ENCODE results near the gene DPEP1.
A peak's percentile ranks its signal among the peaks of the same experiment; 100 is the strongest.
"Not testable (repeated sequence)": the region's sequence is repeated elsewhere in the genome, so short reads cannot be mapped to it uniquely, and the experiment has no call there.

The DPEP1 gene

DNA sequence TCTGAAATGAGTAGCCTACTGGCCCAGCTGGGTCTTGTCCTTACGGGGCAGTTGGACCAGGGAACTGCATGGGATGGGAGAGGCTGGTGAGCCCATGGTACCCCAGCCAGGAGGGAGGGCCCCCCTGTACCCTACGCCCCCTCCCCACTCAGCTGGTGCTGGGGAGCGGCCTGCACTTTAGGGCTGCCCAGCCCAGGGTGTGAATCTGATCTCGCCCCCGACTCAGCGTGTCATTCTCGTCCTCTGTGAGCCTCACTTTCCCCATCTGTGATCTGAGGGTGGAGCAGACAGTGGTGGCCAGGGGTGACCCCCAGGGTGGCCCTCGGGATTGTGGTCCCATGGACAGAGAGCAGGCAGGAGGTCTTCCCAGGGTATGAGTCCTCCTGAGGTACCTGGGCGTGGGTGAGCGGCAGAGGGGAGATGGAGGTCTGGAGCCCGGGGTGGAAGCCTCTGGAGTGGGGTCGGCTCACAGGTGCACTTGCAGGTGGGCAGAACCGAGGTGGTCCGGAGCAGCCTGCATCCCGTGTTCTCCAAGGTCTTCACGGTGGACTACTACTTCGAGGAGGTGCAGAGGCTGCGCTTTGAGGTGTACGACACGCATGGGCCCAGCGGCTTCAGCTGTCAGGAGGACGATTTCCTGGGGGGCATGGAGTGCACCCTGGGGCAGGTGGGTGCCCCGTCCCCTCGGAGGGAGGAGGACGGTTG, 36.2 kb upstream of the DPEP1 start:
- DNase-seq = no peak

DNA sequence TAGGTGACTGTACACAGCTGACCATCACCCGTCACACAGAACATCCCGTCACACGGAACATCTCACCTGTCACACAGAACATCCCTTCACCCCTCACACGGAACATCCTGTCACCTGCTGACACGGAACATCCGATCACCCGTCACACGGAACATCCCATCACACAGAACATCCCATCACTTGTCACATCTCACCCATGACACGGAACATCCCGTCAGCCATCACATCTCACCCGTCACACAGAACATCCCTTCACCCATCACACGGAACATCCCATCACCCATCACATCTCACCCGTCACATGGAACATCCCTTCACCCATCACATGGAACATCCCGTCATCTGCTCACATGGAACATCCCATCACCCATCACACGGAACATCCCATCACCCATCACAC, 34.1 kb upstream of the DPEP1 start:
- DNase-seq = no peak

DNA sequence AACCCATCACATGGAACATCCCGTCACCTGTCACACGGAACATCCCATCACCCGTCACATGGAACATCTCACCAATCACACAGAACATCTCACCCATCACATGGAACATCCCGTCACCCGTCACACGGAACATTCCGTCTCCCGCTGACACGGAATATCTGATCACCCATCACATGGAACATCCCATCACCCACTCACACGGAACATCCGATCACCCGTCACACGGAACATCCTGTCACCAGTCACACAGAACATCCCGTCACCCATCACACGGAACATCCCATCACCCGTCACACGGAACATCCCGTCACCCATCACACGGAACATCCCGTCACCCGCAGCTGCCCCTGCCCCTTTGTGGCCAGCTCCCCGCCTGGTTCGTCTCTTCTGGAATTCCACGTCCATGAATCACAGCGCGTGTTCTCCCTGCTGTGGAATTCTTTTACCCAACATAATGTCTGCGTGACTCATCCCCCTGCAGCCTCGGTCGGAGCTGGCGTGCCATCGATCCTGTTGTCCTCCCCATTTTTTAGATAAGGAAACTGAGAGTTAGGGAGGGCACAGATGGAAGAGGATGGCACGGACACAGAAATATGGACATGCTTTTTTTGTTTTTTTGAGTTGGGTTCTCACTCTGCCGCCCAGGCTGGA, 32.3 kb upstream of the DPEP1 start:
- DNase-seq = no peak

DNA sequence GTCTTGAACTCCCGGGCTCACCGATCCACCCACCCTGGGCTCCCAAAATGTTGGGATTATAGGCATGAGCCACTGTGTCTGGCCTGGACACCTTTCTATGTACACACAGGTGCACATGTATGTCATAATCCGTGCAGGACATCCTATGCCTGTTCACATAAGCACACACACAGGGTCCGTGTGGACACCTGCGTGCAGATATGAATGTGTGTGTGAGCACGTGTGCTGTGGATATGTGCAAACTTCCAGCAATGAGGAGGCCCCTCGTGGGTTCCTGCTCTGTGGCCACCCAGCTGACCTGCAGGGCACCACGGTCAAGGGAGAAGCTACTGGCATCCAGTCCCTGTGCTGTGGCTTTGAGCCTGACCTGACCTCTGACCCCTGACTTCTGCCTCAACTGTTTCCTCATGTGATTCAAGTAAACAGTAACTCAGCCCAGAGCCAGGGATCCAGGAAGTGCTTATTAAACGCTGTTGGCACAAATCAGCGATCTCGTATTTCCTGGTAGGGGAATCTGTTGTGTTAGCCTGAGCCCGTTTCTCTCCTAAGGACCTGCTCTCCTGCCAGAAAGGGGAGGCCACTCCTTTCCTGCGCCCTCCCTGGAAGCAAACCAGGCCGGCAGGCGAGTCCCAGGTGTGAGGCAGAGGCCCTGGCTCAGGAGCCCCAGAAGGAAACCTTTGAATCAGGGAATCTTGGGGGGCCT, 31.4 kb upstream of the DPEP1 start:
- DNase-seq = no peak

- no peak for DNase-seq
Measured at GRCh38 chr16:89582614-89583196, 30.7 kb upstream of the DPEP1 start.

GRCh38 chr16:89583197-89583894, 30.1 kb upstream of the DPEP1 start:
- DNase-seq = no peak

GRCh38 chr16:89583895-89584644, 29.4 kb upstream of the DPEP1 start:
- DNase-seq = no peak

DNA sequence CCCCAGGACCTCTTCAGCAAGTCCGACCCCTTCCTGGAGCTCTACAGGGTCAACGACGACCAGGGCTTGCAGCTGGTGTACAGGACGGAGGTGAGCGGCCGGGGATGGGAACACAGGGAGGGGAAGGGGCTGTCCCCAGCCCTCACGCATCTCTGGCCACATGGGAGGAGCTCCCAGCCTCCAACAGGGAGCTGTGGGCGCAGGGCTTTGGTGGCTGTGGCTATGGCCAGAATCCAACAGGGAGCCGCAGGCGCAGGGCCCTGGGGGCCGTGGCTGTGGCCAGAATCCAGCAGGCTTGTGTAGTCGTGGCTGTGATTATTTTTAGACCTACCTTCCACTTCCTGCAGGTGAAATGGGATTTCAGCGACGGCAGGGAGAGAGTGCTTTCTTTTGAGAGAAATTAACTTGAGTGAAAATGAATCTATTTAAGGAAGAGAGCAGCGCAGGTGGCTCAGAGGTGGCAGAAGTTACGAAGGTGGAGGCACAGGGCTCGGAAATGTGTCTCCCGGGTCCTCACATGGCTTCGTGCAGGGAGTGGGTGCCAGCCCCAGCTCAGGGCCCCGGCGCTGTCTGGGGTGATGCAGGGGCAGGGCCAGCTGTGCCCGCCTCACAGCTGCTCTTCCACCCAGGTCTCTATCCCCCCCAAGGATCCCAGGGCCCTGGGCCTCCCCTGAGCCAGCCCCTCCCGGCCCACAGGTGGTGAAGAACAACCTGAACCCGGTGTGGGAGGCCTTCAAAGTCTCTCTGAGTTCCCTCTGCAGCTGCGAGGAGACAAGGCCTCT, 28.5 kb upstream of the DPEP1 start:
- DNase-seq = no peak

- DNase-seq = no peak
Measured at GRCh38 chr16:89586218-89586617, 27.2 kb upstream of the DPEP1 start.

GRCh38 chr16:89586853-89587252, 26.6 kb upstream of the DPEP1 start:
- peak in 1 of 5 donors; percentile 43 for DNase-seq

GRCh38 chr16:89587676-89588075, 25.8 kb upstream of the DPEP1 start:
- not testable (repeated sequence) for DNase-seq

DNA sequence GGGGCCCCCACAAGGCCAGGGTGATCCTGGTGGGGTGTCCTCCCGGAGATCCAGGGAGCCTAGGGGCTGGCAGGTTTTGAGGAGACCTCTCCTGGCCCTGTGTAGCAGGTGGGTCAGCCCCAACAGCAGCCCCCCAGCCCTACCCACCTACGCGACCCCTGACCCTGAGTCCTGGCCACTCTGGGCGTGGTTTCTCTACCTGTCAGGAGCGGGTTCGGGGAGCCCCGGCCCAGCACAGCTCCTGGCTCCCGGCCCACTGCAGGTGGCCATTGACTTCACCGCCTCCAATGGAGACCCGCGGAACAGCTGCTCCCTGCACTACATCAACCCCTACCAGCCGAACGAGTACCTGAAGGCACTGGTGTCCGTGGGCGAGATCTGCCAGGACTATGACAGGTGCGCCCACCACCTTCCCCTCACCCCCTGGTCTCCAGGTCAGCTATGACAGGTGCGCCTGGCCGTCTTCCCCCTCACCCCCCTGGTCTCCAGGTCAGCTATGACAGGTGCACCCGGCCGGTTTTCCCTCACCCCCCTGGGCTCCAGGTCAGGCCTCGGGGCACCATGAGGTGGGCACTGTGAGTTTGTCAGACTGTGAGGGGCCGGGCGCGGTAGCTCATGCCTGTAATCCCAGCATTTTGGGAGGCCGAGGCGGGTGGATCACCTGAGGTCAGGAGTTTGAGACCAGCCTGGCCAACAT, 24.9 kb upstream of the DPEP1 start:
- DNase-seq = no peak

- DNase-seq = no peak
Measured at GRCh38 chr16:89589241-89589926, 24.1 kb upstream of the DPEP1 start.

DNA sequence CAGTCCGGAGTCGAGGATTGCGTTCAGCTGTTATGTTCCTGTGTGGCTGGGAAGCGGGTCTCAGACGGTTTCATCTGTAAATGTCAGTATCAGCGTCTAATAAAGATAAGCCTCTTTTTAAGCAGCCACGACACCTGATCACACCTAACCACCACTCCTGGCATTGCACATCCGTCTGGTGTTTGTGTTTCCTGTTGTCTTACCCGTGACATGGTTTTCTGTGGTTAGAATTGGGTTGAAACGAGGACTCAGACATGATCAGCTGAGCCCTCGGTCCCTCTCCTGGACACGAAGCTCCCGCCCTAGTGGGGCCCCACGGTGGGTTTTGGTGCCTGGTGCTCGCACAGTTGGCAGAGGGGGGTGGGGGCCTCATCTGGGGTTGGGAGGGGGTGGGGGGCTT, 19.6 kb upstream of the DPEP1 start:
- DNase-seq = peak in 4 of 5 donors; percentile 50 to 74 (median 52)

DNA sequence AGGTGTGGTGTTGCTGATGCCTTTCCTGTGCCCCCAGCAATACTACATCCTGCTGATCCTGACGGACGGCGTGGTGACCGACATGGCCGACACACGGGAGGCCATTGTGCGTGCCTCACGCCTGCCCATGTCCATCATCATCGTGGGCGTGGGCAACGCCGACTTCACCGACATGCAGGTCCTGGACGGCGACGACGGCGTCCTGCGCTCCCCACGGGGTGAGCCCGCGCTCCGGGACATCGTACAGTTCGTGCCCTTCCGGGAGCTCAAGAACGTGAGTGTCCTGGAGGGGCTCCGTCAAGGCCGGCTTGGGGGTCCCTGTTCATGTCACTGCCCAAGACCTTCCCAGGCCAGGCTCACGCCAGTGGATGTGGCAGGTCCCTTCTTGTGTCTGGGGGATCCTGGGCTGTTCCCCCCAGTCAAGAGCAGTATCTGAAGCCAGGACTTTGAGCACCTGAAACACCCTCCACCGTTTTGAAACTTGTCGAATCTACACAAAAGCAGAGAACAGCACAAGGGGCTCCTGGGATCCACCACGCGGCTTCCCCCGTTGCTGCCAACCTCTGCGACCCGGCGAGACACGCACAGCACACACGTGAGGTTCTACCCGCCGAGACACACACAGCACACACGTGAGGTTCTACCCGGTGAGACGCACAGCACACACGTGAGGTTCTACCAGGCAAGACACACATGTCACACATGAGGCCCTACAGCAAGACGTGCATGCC, 17.9 kb upstream of the DPEP1 start:
- no peak for DNase-seq

DNA sequence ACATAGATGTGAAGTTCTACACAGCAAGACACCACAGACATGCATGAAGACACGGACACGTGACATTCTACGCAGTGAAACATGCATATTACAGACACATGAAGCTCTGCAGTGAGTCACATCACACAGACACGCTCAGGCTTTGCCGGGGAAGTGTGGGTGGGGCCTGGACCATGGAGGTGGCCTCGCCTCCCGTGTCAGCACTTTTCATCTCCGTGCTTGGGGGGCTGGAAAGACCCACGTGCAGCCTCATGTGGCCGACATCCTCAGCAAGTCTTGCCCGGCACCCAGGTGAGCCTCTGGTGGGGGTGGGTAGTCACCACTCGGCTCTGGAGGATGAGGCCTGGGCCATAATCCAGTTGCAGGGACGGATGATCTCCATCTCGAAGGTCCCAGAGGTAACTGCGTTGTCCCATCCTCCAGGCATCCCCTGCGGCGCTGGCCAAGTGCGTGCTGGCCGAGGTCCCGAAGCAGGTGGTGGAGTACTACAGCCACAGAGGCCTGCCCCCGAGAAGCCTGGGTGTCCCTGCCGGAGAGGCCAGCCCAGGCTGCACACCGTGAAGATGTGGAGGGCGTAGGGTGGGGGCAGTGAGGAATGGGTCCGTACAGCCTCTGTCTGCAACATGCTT, 17.3 kb upstream of the DPEP1 start:
- DNase-seq = no peak

DNA sequence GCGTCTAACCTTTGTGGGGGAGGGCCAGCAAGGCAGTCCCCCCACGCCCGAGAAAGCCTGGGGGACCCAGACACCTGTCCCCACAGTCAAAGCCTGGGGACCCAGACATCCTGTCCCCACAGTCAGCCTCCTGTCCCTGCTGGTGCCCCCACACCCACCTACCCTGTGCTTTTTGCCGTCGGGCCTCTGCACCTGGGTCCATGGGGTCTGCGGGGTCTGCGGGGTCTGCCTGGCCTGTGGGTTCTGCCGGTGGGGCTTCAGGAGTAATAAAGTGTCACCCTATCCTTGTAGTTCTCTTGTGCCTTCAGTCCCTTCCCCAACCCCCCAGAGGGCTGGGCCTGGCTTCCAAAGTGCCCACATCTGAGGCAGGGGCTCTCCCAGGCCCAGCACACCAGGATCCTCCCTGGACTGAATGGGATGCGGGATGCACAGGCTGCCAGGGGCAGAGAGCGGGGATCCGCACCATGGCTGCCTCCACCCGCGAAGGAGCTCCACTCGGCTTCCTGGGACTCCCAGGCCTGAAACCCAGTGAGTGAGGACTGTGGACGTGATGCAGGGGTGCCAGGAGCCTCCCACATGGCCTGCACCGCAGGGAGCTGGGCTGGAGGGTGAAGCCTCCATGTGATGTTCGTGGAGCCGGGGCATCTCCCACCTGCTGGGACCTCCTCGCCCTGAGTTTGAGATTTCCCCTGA, 16.3 kb upstream of the DPEP1 start:
- no peak for DNase-seq

GRCh38 chr16:89598199-89598598, 15.2 kb upstream of the DPEP1 start:
- DNase-seq = peak in 1 of 5 donors; percentile 30

Data from T-helper 1 cell (primary cell).